ENCODE measurements around the gene SMAGP. TPM values are rescaled to one million over a fixed set of nuclear protein-coding genes. Genes with fewer than 3 reads are reported as not detected.

SMAGP gene
- total and polyA plus RNA-seq, 2 of the 13 experiments (the other 11 are each of a cell fraction or from before 2014, with no cell fraction given), result 9.2 TPM

GRCh38 chr12:51254536-51254935, 15.7 kb downstream of the SMAGP start:
- no peaks in the 10 kb centered on the region for H4K20me1 ChIP-seq (ENCODE audit: insufficient read depth, low read length)
- peaks cover 5% of the 10 kb centered on the region; the same call in 1 of the 2 replicates for H3K4me1 ChIP-seq (ENCODE audit: insufficient read depth, low read length)
- H3K4me2 ChIP-seq (ENCODE audit: low read depth, low read length), result no peak overlapping the region
- no TSS peak for BruUV-seq (replicated peaks)
- H3K27ac ChIP-seq (ENCODE audit: extremely low read length, insufficient read depth, low read length), result no peak overlapping the region
- DNase-seq (ENCODE audit: low spot score) (no peak), ATAC-seq (no peak), FAIRE-seq (no peak)
- ChIA-PET POLR2A (no interaction called here), CTCF (ENCODE audit: low intra/inter-chr PET ratio, low total read pairs) (no interaction called here)
- no peak overlapping the region for H3K4me3 ChIP-seq (replicated peaks in 1 of 3; ENCODE audit: insufficient read depth in 1 of 3, low read depth in 2 of 3, low read length in 3 of 3)
- no peaks in the 10 kb centered on the region for H3K79me2 ChIP-seq (ENCODE audit: insufficient read depth, low read length)
- no peak overlapping the region for H3K9ac ChIP-seq (ENCODE audit: insufficient read depth, low read depth, low read length)
- TF ChIP-seq GLMP (CRISPR knock-in tag; IDR thresholded peaks at IDR 0.05; ENCODE audit: borderline replicate concordance) (no peak), RNF2 (conservative IDR thresholded peaks at IDR 0.05; ENCODE audit: low read depth) (no peak), MIXL1 (CRISPR knock-in tag; IDR thresholded peaks at IDR 0.05) (no peak), PHF5A (CRISPR knock-in tag; IDR thresholded peaks at IDR 0.05; ENCODE audit: low read depth, unreplicated experiment) (no peak), ZFP91 (CRISPR knock-in tag; IDR thresholded peaks at IDR 0.05; ENCODE audit: borderline replicate concordance) (no peak), PRDM4 (CRISPR knock-in tag; IDR thresholded peaks at IDR 0.05; ENCODE audit: borderline replicate concordance) (no peak)
- H2AFZ ChIP-seq (ENCODE audit: low read length), result no peak overlapping the region
- no peaks in the 10 kb centered on the region for H3K27me3 ChIP-seq (ENCODE audit: control insufficient read depth in 1 of 2, insufficient read depth in 2 of 2, low read length in 2 of 2)
- intact Hi-C loops (cut with micrococcal nuclease; ENCODE audit: unreplicated experiment) (no loop called here), in situ Hi-C loops (cut with HindIII; ENCODE audit: extremely low pct_ligation_motif_present, low pct_unique_long_range_greater_than_20kb) (no loop called here)
- no peaks in the 10 kb centered on the region for H3K36me3 ChIP-seq (replicated peaks in 1 of 2; ENCODE audit: control insufficient read depth in 1 of 2, insufficient read depth in 2 of 2, low read length in 2 of 2)
- 88% methylated on average over 3 of the region's 4 CpGs for WGBS (ENCODE audit: low lambda C conversion rate)
- no peaks in the 10 kb centered on the region for H3K9me3 ChIP-seq (ENCODE audit: low read length)

Measured in HepG2 (cell line).